IMR-90 (cell line): ENCODE measurements around the gene ADCY2. TPM values are rescaled to one million over a fixed set of nuclear protein-coding genes. Genes with fewer than 3 reads are reported as not detected.

Experiments used
- ATAC-seq: fragments of 200-7000 bp; cut with Tn5 transposase; 2 replicates; pipeline ENCODE4 v1.9.1; 2020; ENCODE audit warnings: low read depth, mild to moderate bottlenecking, moderate library complexity
- BruUV-seq: library from RNA; stranded (reverse); fragments of 400-500 nt; replicated peaks from 2 replicates; lab custom pipeline; 2021; lab: Mats Ljungman, UMichigan
- CTCF ChIA-PET: fragments of 300-600 bp; formaldehyde crosslinking; extraction: SDS; loops from one replicate; lab custom pipeline; 2021; ENCODE audit warnings: antibody characterized with exemption; lab: Yijun Ruan, JAX
- POLR2A ChIA-PET: fragments of 300-600 bp; sonication (Branson Sonifier 250); formaldehyde crosslinking; loops from one replicate; lab custom pipeline; 2022; ENCODE audit warnings: antibody characterized with exemption; ENCODE audit not compliant: unreplicated experiment; lab: Charles Lee
- DNase-seq: peaks from one replicate; pipeline ENCODE4 v3.0.0; 2013
- H2AFZ ChIP-seq: replicated peaks from 2 replicates; pipeline ENCODE3; 2013; ENCODE audit warnings: low read length, mild to moderate bottlenecking; ENCODE audit not compliant: poor library complexity
- H2AK5ac ChIP-seq: 2 replicates; pipeline ENCODE4 v1.6.1; 2013; ENCODE audit warnings: low read depth, low read length, inconsistent platforms
- H2AK9ac ChIP-seq: replicated peaks from 2 replicates; pipeline ENCODE3; 2013; ENCODE audit warnings: mild to moderate bottlenecking, low read depth, low read length, moderate library complexity; ENCODE audit not compliant: poor library complexity
- H2BK120ac ChIP-seq: 2 replicates; pipeline ENCODE4 v1.6.1; 2013; ENCODE audit warnings: low read depth, low read length, inconsistent platforms
- H2BK15ac ChIP-seq: 3 replicates; pipeline ENCODE4 v1.6.1; 2013; ENCODE audit warnings: low read depth, low read length, inconsistent platforms
- H2BK20ac ChIP-seq: 2 replicates; pipeline ENCODE4 v1.6.1; 2013; ENCODE audit warnings: low read depth, mild to moderate bottlenecking, inconsistent platforms, low read length, moderate library complexity
- H2BK5ac ChIP-seq: 2 replicates; pipeline ENCODE4 v1.6.1; 2013; ENCODE audit warnings: mild to moderate bottlenecking, low read depth, low read length, inconsistent platforms; ENCODE audit not compliant: poor library complexity, severe bottlenecking
- H3K14ac ChIP-seq: replicated peaks from 2 replicates; pipeline ENCODE4 v1.6.1; 2013; ENCODE audit warnings: low read depth, low read length, inconsistent platforms
- H3K18ac ChIP-seq: 2 replicates; pipeline ENCODE4 v1.6.1; 2013; ENCODE audit warnings: low read depth, low read length, control low read depth
- H3K23ac ChIP-seq: 2 replicates; pipeline ENCODE4 v1.6.1; 2013; ENCODE audit warnings: low read depth, low read length, inconsistent platforms
- H3K27ac ChIP-seq: 2 replicates; pipeline ENCODE4 v1.5.1; 2013; ENCODE audit warnings: mild to moderate bottlenecking, control low read depth, low read length; ENCODE audit not compliant: insufficient read depth
- H3K27me3 ChIP-seq: 2 replicates; pipeline ENCODE4 v1.6.1; 2013; ENCODE audit warnings: low read length; ENCODE audit not compliant: control insufficient read depth, insufficient read depth
- H3K36me3 ChIP-seq: 2 replicates; pipeline ENCODE4 v1.6.1; 2013; ENCODE audit warnings: low read length, mixed read lengths; ENCODE audit not compliant: control insufficient read depth, insufficient read depth
- H3K4ac ChIP-seq: 2 replicates; pipeline ENCODE4 v1.6.1; 2013; ENCODE audit warnings: low read depth, low read length, inconsistent platforms
- H3K4me1 ChIP-seq: 2 replicates; pipeline ENCODE4 v1.6.1; 2013; ENCODE audit warnings: low read length, mixed read lengths; ENCODE audit not compliant: control insufficient read depth, insufficient read depth
- H3K4me2 ChIP-seq: 2 replicates; pipeline ENCODE4 v1.6.1; 2013; ENCODE audit warnings: low read depth, mild to moderate bottlenecking, control low read depth, low read length, moderate library complexity
- H3K4me3 ChIP-seq: 2 replicates; pipeline ENCODE4 v1.5.1; 2013; ENCODE audit warnings: low read depth, mild to moderate bottlenecking, control low read depth, low read length, moderate library complexity; ENCODE audit not compliant: insufficient read depth
- H3K56ac ChIP-seq: 2 replicates; pipeline ENCODE4 v1.6.1; 2013; ENCODE audit warnings: low read length, inconsistent platforms; ENCODE audit not compliant: insufficient read depth; ENCODE audit errors: extremely low read depth
- H3K79me1 ChIP-seq, 2 experiments: 2 replicates each; pipeline ENCODE4 v1.6.1; 2013; ENCODE audit warnings: low read length in 2 of 2, inconsistent platforms in 1 of 2, low read depth in 1 of 2
- H3K9ac ChIP-seq: 2 replicates; pipeline ENCODE4 v1.6.1; 2013; ENCODE audit warnings: low read depth, low read length, control low read depth
- H3K9me1 ChIP-seq: 2 replicates; pipeline ENCODE4 v1.6.1; 2013; ENCODE audit warnings: low read length, inconsistent platforms; ENCODE audit not compliant: insufficient read depth
- H3K9me3 ChIP-seq: 2 replicates; pipeline ENCODE4 v1.6.1; 2013; ENCODE audit warnings: low read length; ENCODE audit not compliant: control insufficient read depth, insufficient read depth
- H4K20me1 ChIP-seq: 2 replicates; pipeline ENCODE4 v1.6.1; 2013; ENCODE audit warnings: low read length, inconsistent platforms; ENCODE audit not compliant: insufficient read depth
- H4K5ac ChIP-seq: 2 replicates; pipeline ENCODE4 v1.6.1; 2013; ENCODE audit warnings: mild to moderate bottlenecking, low read depth, low read length, control low read depth
- H4K8ac ChIP-seq, 2 experiments: 2 replicates each; pipeline ENCODE4 v1.6.1; 2013; ENCODE audit warnings: low read depth in 2 of 2, low read length in 2 of 2, control low read depth in 1 of 2, inconsistent platforms in 1 of 2
- H4K91ac ChIP-seq: 2 replicates; pipeline ENCODE4 v1.6.1; 2013; ENCODE audit warnings: low read depth, low read length, inconsistent platforms; ENCODE audit not compliant: insufficient read depth
- CEBPB ChIP-seq: IDR thresholded peaks from 2 replicates; pipeline ENCODE4 v1.6.1; 2012; ENCODE audit warnings: low read depth, low read length, improper control_type of control experiment
- MAFK ChIP-seq: IDR thresholded peaks from 2 replicates; pipeline ENCODE4 v1.6.1; 2012; ENCODE audit warnings: low read depth, low read length, improper control_type of control experiment
- WGBS, 2 experiments: methylation state at CpG; one replicate each; pipeline versions ENCODE4 v1.1.5 to v1.1.7; 2013; ENCODE audit warnings: missing lambda C conversion rate in 2 of 2; ENCODE audit not compliant: insufficient read length in 1 of 2; ENCODE audit errors: extremely low coverage in 2 of 2; 5-methylcytosine and 5-hydroxymethylcytosine counted together
- dilution Hi-C: fragments of 300-500 bp; cut with HindIII; formaldehyde crosslinking; loops from one replicate; pipeline ENCODE4 v1.14.3; 2018; ENCODE audit warnings: low sequenced_read_pairs; ENCODE audit not compliant: unreplicated experiment
- in situ Hi-C: fragments of 300-500 bp; cut with MboI; formaldehyde crosslinking; loops from 3 replicates; pipeline ENCODE4 v1.14.3; 2019; ENCODE audit warnings: low sequenced_read_pairs, inconsistent platforms, mixed read lengths
- intact Hi-C: fragments of 100-400 bp; cut with micrococcal nuclease; formaldehyde crosslinking; loops from 2 replicates; pipeline ENCODE4 v1.10.0; 2022
- polyA plus RNA-seq, 3 experiments: library from polyadenylated mRNA; depleted of rRNA; stranded (reverse); fragments of >200 nt; gene quantifications; 2 replicates each; pipeline ENCODE4 v1.2.3, GENCODE V29; 2012; ENCODE audit warnings: low replicate concordance in 1 of 3
- total RNA-seq: library from RNA; depleted of rRNA; stranded (reverse); fragments of >200 nt; gene quantifications from 2 replicates; pipeline ENCODE4 v1.2.3, GENCODE V29; 2012

Gene ADCY2
- total and polyA plus RNA-seq, 2 of the 4 experiments (the other 2 are of a cell fraction) = not detected

GRCh38 chr5:7877851-7878250 is 481.9 kb downstream of the ADCY2 start:
- DNase-seq (peak; percentile 43), ATAC-seq (no peak)
- in situ Hi-C loops (loop anchor here (25.0 kb wide), 2 partner anchors 1184 to 1659 kb away; partner anchors contain the start of gene SEMA5A), intact Hi-C loops (loop anchor here (10.0 kb wide), 1 partner anchor 957 kb away; no protein-coding TSS in a partner anchor), dilution Hi-C loops (no loop called here)
- BruUV-seq = no TSS peak
- H3K56ac ChIP-seq = no peak overlapping the region
- no peak overlapping the region for H2BK20ac ChIP-seq
- no peak overlapping the region for H3K4me2 ChIP-seq
- H2AFZ ChIP-seq = no peak overlapping the region
- no peak overlapping the region for H3K14ac ChIP-seq
- H3K4me3 ChIP-seq = no peak overlapping the region
- H2BK5ac ChIP-seq = no peak overlapping the region
- WGBS, 2 experiments = 50% methylated on average over 4 of the region's 9 CpGs; no CpG with 5 or more reads in 1 of the 2 experiments
- no peak overlapping the region for H3K23ac ChIP-seq
- no peaks in the 10 kb centered on the region for H3K9me3 ChIP-seq
- H4K20me1 ChIP-seq = peaks cover 8% of the 10 kb centered on the region
- no peak overlapping the region for H2BK120ac ChIP-seq
- peaks cover 19 to 60% of the 10 kb centered on the region in 2 experiments; a peak in 3 of 4 replicates for H3K79me1 ChIP-seq
- H3K9me1 ChIP-seq = peaks cover 6% of the 10 kb centered on the region; the same call in 1 of the 2 replicates
- TF ChIP-seq MAFK (0 out of 2 replicates have a peak, but pooled peaks have one; percentile 3), CEBPB (no peak)
- H3K18ac ChIP-seq = no peak overlapping the region
- H3K9ac ChIP-seq = no peak overlapping the region
- no peaks in the 10 kb centered on the region for H3K27me3 ChIP-seq
- H2BK15ac ChIP-seq = no peak overlapping the region
- peaks cover 23% of the 10 kb centered on the region for H3K36me3 ChIP-seq
- no peak overlapping the region for H3K4ac ChIP-seq
- H4K5ac ChIP-seq = no peak overlapping the region
- no peak overlapping the region for H3K27ac ChIP-seq
- no peak overlapping the region for H4K91ac ChIP-seq
- no peak overlapping the region for H2AK5ac ChIP-seq
- H3K4me1 ChIP-seq = peaks cover 8% of the 10 kb centered on the region; the same call in 1 of the 2 replicates
- CTCF ChIA-PET = interaction anchor here (1.0 kb wide), 1 partner anchor 9 kb away, joined by 6 read pairs; no protein-coding TSS in a partner anchor
- POLR2A ChIA-PET = no interaction called here
- H4K8ac ChIP-seq = no peak overlapping the region
- H2AK9ac ChIP-seq = no peak overlapping the region
